Body of pancreas (tissue), 4 donors: ENCODE measurements around the gene SLC45A2.

Source experiments
- POLR2A ChIP-seq, 3 donors: fragments of 450-650 bp; IDR thresholded peaks; one replicate each; pipeline ENCODE4 v1.6.1; 2016; ENCODE audit warnings: antibody characterized with exemption in 3 of 3, mild to moderate bottlenecking in 2 of 3
- TF ChIP-seq, protein P1 (sequence below), 7 experiments: fragments of 450-650 bp in 4 of 7; fragments of 200-600 bp in 3 of 7; sonication (generic) in 3 of 7; IDR thresholded peaks; one replicate each; pipeline ENCODE4 v1.5.1; 2016 to 2019; ENCODE audit warnings: antibody characterized with exemption in 7 of 7

DNA sequence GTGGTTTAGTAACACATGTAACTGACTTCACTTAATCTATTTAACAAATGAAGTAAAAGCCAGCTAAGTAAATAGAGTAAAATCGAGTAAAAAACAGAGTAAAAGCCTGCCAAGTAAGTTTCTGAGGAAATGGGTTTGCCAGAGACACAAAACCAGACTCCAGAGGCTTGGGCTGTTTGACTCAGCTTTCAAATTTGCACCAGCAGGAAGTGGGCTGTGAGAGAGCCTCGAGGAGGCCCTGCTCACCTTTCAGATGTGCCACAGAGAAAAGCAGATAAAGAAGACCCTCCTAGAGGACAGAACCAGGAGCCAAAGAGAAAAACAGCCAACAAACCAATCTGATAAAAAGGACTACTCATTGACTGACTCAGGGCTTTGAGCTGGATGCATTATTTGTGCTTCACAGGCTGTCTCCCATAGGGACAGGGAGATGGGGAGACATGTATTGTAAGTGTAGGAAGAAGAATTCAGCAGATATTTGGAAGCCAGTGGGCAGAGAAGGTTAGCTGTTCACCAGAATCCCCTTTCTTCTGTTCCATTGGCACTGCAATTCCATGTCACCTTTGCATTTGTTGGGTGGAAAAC is 37.7 kb upstream of the SLC45A2 start:
- TF ChIP-seq, protein P1, sequence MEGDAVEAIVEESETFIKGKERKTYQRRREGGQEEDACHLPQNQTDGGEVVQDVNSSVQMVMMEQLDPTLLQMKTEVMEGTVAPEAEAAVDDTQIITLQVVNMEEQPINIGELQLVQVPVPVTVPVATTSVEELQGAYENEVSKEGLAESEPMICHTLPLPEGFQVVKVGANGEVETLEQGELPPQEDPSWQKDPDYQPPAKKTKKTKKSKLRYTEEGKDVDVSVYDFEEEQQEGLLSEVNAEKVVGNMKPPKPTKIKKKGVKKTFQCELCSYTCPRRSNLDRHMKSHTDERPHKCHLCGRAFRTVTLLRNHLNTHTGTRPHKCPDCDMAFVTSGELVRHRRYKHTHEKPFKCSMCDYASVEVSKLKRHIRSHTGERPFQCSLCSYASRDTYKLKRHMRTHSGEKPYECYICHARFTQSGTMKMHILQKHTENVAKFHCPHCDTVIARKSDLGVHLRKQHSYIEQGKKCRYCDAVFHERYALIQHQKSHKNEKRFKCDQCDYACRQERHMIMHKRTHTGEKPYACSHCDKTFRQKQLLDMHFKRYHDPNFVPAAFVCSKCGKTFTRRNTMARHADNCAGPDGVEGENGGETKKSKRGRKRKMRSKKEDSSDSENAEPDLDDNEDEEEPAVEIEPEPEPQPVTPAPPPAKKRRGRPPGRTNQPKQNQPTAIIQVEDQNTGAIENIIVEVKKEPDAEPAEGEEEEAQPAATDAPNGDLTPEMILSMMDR (IDR thresholded peaks at IDR 0.05): no peak
- TF ChIP-seq POLR2A (IDR thresholded peaks at IDR 0.05): no peak
